Left ventricle myocardium superior (tissue), 1 donor: Measurements from ENCODE around the gene SLIT3. TPM values are rescaled to one million over a fixed set of nuclear protein-coding genes. Genes with fewer than 3 reads are reported as not detected.

Experiments
- ATAC-seq: fragments of 200-7000 bp; cut with Tn5 transposase; one replicate; pipeline ENCODE4 v1.9.1; 2020; ENCODE audit warnings: mild to moderate bottlenecking, moderate library complexity
- DNase-seq: peaks from one replicate; pipeline ENCODE4 v3.0.0-alpha.2; 2020
- intact Hi-C: fragments of 100-400 bp; cut with micrococcal nuclease; formaldehyde crosslinking; loops from one replicate; pipeline ENCODE4 v1.11.0; 2022
- total RNA-seq: library from RNA; stranded (reverse); fragmentation: NEBNext Ultra II Directional; extraction: Animal tissue kit (Norgen Biotek cat#: 25700); gene quantifications from one replicate; pipeline ENCODE4 v1.2.1, GENCODE V29; 2021
- donor health status: DM: no; HTN: yes; CAD: no; lungs with severe emphysema.

Gene SLIT3
- total RNA-seq, 1 donor from 2014 or later: 8.4 TPM

GRCh38 chr5:168969326-168969886, 331.5 kb downstream of the SLIT3 start:
- no peak for ATAC-seq
- intact Hi-C loops: no loop called here
- DNase-seq: no peak

GRCh38 chr5:168967882-168968620, 332.9 kb downstream of the SLIT3 start:
- intact Hi-C loops: no loop called here
- ATAC-seq (no peak), DNase-seq (no peak)

- DNase-seq: no peak
- intact Hi-C loops: no loop called here
- ATAC-seq: no peak
Observed at GRCh38 chr5:168965638-168966037, 335.3 kb downstream of the SLIT3 start.

- intact Hi-C loops: no loop called here
- DNase-seq (no peak), ATAC-seq (no peak)
Observed at GRCh38 chr5:168964182-168964581, 336.8 kb downstream of the SLIT3 start.

- DNase-seq (no peak), ATAC-seq (no peak)
- intact Hi-C loops: no loop called here
Observed at GRCh38 chr5:168962306-168962705, 338.6 kb downstream of the SLIT3 start.

GRCh38 chr5:168961681-168962080, 339.3 kb downstream of the SLIT3 start:
- no peak for ATAC-seq
- DNase-seq: no peak
- intact Hi-C loops: no loop called here

GRCh38 chr5:168960497-168960896, 340.4 kb downstream of the SLIT3 start:
- ATAC-seq: no peak
- intact Hi-C loops: no loop called here
- no peak for DNase-seq

GRCh38 chr5:168953351-168953750, 347.6 kb downstream of the SLIT3 start:
- ATAC-seq (no peak), DNase-seq (no peak)
- intact Hi-C loops: no loop called here

- intact Hi-C loops: no loop called here
- DNase-seq (no peak), ATAC-seq (no peak)
Observed at GRCh38 chr5:168952196-168952595, 348.7 kb downstream of the SLIT3 start.

- intact Hi-C loops: no loop called here
- no peak for DNase-seq
- no peak for ATAC-seq
Observed at GRCh38 chr5:168951769-168952168, 349.2 kb downstream of the SLIT3 start.

GRCh38 chr5:168951356-168951755, 349.6 kb downstream of the SLIT3 start:
- ATAC-seq (no peak), DNase-seq (no peak)
- intact Hi-C loops: no loop called here

GRCh38 chr5:168950241-168950951, 350.5 kb downstream of the SLIT3 start:
- ATAC-seq (no peak), DNase-seq (no peak)
- intact Hi-C loops: no loop called here

- DNase-seq: no peak
- intact Hi-C loops: no loop called here
- no peak for ATAC-seq
Observed at GRCh38 chr5:168948746-168949145, 352.2 kb downstream of the SLIT3 start.

- intact Hi-C loops: no loop called here
- DNase-seq: peak; percentile 53
- peak; percentile 65 for ATAC-seq
Observed at GRCh38 chr5:168947212-168947868, 353.6 kb downstream of the SLIT3 start.

- no peak for DNase-seq
- peak; percentile 47 for ATAC-seq
- intact Hi-C loops: no loop called here
Observed at GRCh38 chr5:168946363-168946762, 354.6 kb downstream of the SLIT3 start.

- DNase-seq: no peak
- intact Hi-C loops: no loop called here
Observed at GRCh38 chr5:168944004-168944403, 356.9 kb downstream of the SLIT3 start.

GRCh38 chr5:168943091-168943884, 357.7 kb downstream of the SLIT3 start:
- intact Hi-C loops: no loop called here
- DNase-seq: no peak

More at GRCh38 chr5:168944004-168944403, 356.9 kb downstream of the SLIT3 start:
- peak; percentile 67 for ATAC-seq

GRCh38 chr5:168941901-168942300, 359.0 kb downstream of the SLIT3 start:
- intact Hi-C loops: no loop called here
- no peak for ATAC-seq
- no peak for DNase-seq

More at GRCh38 chr5:168943091-168943884, 357.7 kb downstream of the SLIT3 start:
- no peak for ATAC-seq

GRCh38 chr5:168940712-168941111, 360.2 kb downstream of the SLIT3 start:
- DNase-seq: no peak
- intact Hi-C loops: no loop called here
- ATAC-seq: no peak
